Ovary (tissue), 10 donors: ENCODE results near the gene IFNA13. TPM values are rescaled to one million over a fixed set of nuclear protein-coding genes. Genes with fewer than 3 reads are reported as not detected.

Experiments
- DNase-seq, 5 donors: peaks; one replicate each; pipeline ENCODE4 v3.0.0-alpha.2; 2019 to 2020
- H3K27ac ChIP-seq, 2 donors: fragments of 200-600 bp; one replicate each; pipeline versions ENCODE4 v1.5.1 to v1.8.0; 2019 to 2022
- H3K27me3 ChIP-seq: fragments of 200-600 bp; one replicate; pipeline ENCODE4 v1.8.0; 2022
- H3K36me3 ChIP-seq: fragments of 200-600 bp; sonication (generic); one replicate; pipeline ENCODE4 v1.5.1; 2019
- H3K4me1 ChIP-seq: one replicate; pipeline ENCODE4 v1.8.1; 2013; ENCODE audit warnings: mild to moderate bottlenecking, moderate library complexity; ENCODE audit not compliant: insufficient read depth
- H3K4me3 ChIP-seq: fragments of 200-600 bp; sonication (generic); one replicate; pipeline ENCODE4 v1.5.1; 2017
- H3K9me3 ChIP-seq, 2 donors: fragments of 200-600 bp in 1 of 2; sonication (generic) in 1 of 2; one replicate each; pipeline versions ENCODE4 v1.5.1 to v1.8.1; 2013 to 2019; ENCODE audit warnings: mild to moderate bottlenecking in 1 of 2, moderate library complexity in 1 of 2
- EP300 ChIP-seq: sonication (generic); formaldehyde crosslinking; IDR thresholded peaks from one replicate; pipeline ENCODE4 v1.6.1; 2017; ENCODE audit warnings: antibody characterized with exemption
- POLR2A ChIP-seq: fragments of 450-650 bp; IDR thresholded peaks from one replicate; pipeline ENCODE4 v1.6.1; 2017; ENCODE audit warnings: antibody characterized with exemption, mild to moderate bottlenecking, moderate library complexity
- WGBS, 3 donors: extraction: QIAGEN DNeasy Blood & Tissue Kit in 1 of 3; methylation state at CpG; one replicate each; pipeline versions ENCODE4 v1.1.5 to v1.1.7; 2013 to 2017; 5-methylcytosine and 5-hydroxymethylcytosine counted together
- intact Hi-C, 4 donors: fragments of 100-400 bp; cut with DNase I; formaldehyde crosslinking; loops; one replicate each; pipeline versions ENCODE4 v1.11.0 to v1.15.1; 2022 to 2023
- long read RNA-seq, 3 donors: library from polyadenylated mRNA in 2 of 3; unstranded in 2 of 3; transcript quantifications; one replicate each; pipeline ENCODE4 v2.0.0 and lab custom pipeline, GENCODE V29; 2021 to 2026
- polyA plus RNA-seq, 2 donors: library from polyadenylated mRNA; stranded (reverse); fragments of 200-250 nt in 1 of 2; fragments of 350-450 nt in 1 of 2; fragmentation: Illumina TruSeq in 1 of 2; extraction: RNeasy Lipid Tissue Mini Kit (QIAGEN cat#74804) in 1 of 2; gene quantifications; one replicate each; pipeline ENCODE4 v1.2.3, GENCODE V29; 2013 to 2014
- total RNA-seq, 7 donors: library from RNA; depleted of rRNA in 2 of 7; stranded (reverse); fragments of >200 nt in 2 of 7; fragmentation: NEBNext Ultra II Directional in 3 of 7; extraction: Animal tissue kit (Norgen Biotek cat#: 25700) in 3 of 7; gene quantifications; one replicate each; pipeline versions ENCODE4 v1.1.0 to v1.2.4, GENCODE V29; 2016 to 2023
- TF ChIP-seq, protein P1 (sequence below), 3 donors: fragments of 450-650 bp in 2 of 3; fragments of 200-600 bp in 1 of 3; IDR thresholded peaks; one replicate each; pipeline versions ENCODE4 v1.5.1 to v1.8.0; 2016 to 2022; ENCODE audit warnings: antibody characterized with exemption in 3 of 3, mild to moderate bottlenecking in 1 of 3
- donor health status: DM: no; HTN: no; CAD: no; lungs with moderate emphysema.
- donor health status: DM: no; HTN: no; CAD: no.
- donor health status: Bipolar disorder and iron deficiency.
- donor health status: DM: yes; HTN: yes; CAD: no.
- donor health status: DM: no; HTN: no; CAD: no.
- donor health status: DM: yes; HTN: yes; CAD: no.

Gene IFNA13
- total RNA-seq, result not detected
- under 1 TPM in 1 of 2 donors, not detected in 1; 0.12 TPM for polyA plus RNA-seq
- long read RNA-seq, donor 1, result 0 reads
- long read RNA-seq, donor 2, result 0 reads
- long read RNA-seq, donor 3, result 0 reads

DNA sequence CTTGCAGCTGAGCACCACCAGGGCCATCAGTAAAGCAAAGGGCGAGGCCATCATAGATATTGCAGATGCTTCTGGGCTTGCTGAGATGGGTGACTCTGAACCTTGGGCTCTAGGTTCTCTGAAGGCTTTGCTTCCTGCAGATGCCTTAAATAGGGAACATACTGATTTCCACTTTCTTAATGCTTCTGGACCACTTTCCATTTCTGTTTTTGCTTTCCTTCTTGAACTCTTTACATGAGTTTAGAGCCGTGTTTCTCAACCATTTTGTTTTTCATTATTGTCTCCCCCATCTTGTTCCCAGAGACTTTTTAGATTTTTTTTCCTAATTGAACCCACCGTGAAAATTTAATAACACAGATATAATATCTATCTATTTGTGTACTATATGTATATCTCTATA is at the start of gene IFNA13:
Gene IFNA13, minus strand, starts transcription at position 101 of the 400 bp plus-strand sequence. Its CDS starts 47 bp downstream, at position 54.
- no peaks in the 10 kb centered on the region for H3K36me3 ChIP-seq
- peaks cover 2% of the 10 kb centered on the region for H3K27me3 ChIP-seq
- no peak within 1 kb of the TSS for H3K4me3 ChIP-seq
- 86 to 94% (median 88%) methylated on average over 3 of the region's 3 CpGs for WGBS, 3 donors
- H3K27ac ChIP-seq, result no peak within 1 kb of the TSS
- intact Hi-C loops, result no loop called here
- H3K9me3 ChIP-seq, result no peaks in the 10 kb centered on the region
- DNase-seq, result no peak
- no peak for TF ChIP-seq POLR2A
- no peak for TF ChIP-seq EP300
- TF ChIP-seq, protein P1, sequence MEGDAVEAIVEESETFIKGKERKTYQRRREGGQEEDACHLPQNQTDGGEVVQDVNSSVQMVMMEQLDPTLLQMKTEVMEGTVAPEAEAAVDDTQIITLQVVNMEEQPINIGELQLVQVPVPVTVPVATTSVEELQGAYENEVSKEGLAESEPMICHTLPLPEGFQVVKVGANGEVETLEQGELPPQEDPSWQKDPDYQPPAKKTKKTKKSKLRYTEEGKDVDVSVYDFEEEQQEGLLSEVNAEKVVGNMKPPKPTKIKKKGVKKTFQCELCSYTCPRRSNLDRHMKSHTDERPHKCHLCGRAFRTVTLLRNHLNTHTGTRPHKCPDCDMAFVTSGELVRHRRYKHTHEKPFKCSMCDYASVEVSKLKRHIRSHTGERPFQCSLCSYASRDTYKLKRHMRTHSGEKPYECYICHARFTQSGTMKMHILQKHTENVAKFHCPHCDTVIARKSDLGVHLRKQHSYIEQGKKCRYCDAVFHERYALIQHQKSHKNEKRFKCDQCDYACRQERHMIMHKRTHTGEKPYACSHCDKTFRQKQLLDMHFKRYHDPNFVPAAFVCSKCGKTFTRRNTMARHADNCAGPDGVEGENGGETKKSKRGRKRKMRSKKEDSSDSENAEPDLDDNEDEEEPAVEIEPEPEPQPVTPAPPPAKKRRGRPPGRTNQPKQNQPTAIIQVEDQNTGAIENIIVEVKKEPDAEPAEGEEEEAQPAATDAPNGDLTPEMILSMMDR (IDR thresholded peaks at IDR 0.05), result no peak
- no peaks in the 10 kb centered on the region for H3K4me1 ChIP-seq

- H3K36me3 ChIP-seq, result no peaks in the 10 kb centered on the region
Observed at GRCh38 chr9:21415493-21416267, 47.8 kb upstream of the IFNA13 start.

GRCh38 chr9:21414220-21414940 is 46.5 kb upstream of the IFNA13 start:
- intact Hi-C loops, result no loop called here
- 95 to 98% (median 96%) methylated on average over 2 of the region's 2 CpGs for WGBS, 3 donors
- Histone ChIP-seq H3K27me3 (no peaks in the 10 kb centered on the region), H3K9me3 (no peaks in the 10 kb centered on the region), H3K27ac (no peak overlapping the region), H3K36me3 (no peaks in the 10 kb centered on the region), H3K4me3 (no peak overlapping the region), H3K4me1 (no peaks in the 10 kb centered on the region)
- TF ChIP-seq, protein P1 (IDR thresholded peaks at IDR 0.05), result no peak
- TF ChIP-seq EP300 (no peak), POLR2A (no peak)
- DNase-seq, result no peak

More at GRCh38 chr9:21415493-21416267, 47.8 kb upstream of the IFNA13 start:
- TF ChIP-seq, protein P1 (IDR thresholded peaks at IDR 0.05), result no peak
- TF ChIP-seq EP300 (no peak), POLR2A (no peak)
- Histone ChIP-seq H3K4me3 (no peak overlapping the region), H3K27me3 (no peaks in the 10 kb centered on the region), H3K27ac (no peak overlapping the region), H3K4me1 (no peaks in the 10 kb centered on the region), H3K9me3 (no peaks in the 10 kb centered on the region)
- intact Hi-C loops, result no loop called here
- 71 to 79% (median 73%) methylated on average over 5 of the region's 5 CpGs for WGBS, 3 donors
- no peak for DNase-seq

- DNase-seq, result no peak
- Histone ChIP-seq H3K4me3 (no peak overlapping the region), H3K27me3 (no peaks in the 10 kb centered on the region), H3K4me1 (no peaks in the 10 kb centered on the region), H3K9me3 (no peaks in the 10 kb centered on the region), H3K27ac (no peak overlapping the region), H3K36me3 (no peaks in the 10 kb centered on the region)
- TF ChIP-seq POLR2A (no peak), EP300 (no peak)
- TF ChIP-seq, protein P1 (IDR thresholded peaks at IDR 0.05), result no peak
- intact Hi-C loops, result no loop called here
- 58 to 71% (median 68%) methylated on average over 5 of the region's 5 CpGs for WGBS, 3 donors
Observed at GRCh38 chr9:21413624-21414023, 45.8 kb upstream of the IFNA13 start.
